Smooth muscle cell (in vitro differentiated cells): ENCODE measurements around the gene KCNH2. TPM values are rescaled to one million over a fixed set of nuclear protein-coding genes. Genes with fewer than 3 reads are reported as not detected.

Source experiments
- DNase-seq: peaks from one replicate; lab custom pipeline; 2025; ENCODE audit not compliant: unreplicated experiment; lab: John Stamatoyannopoulos, UW
- H2AFZ ChIP-seq: fragments of 200-600 bp; sonication (generic); 2 replicates; pipeline ENCODE4 v1.6.0; 2016; ENCODE audit warnings: antibody characterized with exemption, low read depth, mild to moderate bottlenecking
- H3F3A ChIP-seq: fragments of 200-600 bp; sonication (generic); 2 replicates; pipeline ENCODE4 v1.6.0; 2017; ENCODE audit warnings: antibody characterized with exemption, low read depth
- H3K27ac ChIP-seq: fragments of 200-600 bp; sonication (generic); 2 replicates; pipeline ENCODE4 v1.5.1; 2016; ENCODE audit warnings: low read depth, mild to moderate bottlenecking
- H3K27me3 ChIP-seq: fragments of 200-600 bp; sonication (generic); 2 replicates; pipeline ENCODE4 v1.6.1; 2016; ENCODE audit warnings: low read depth, mild to moderate bottlenecking
- H3K36me3 ChIP-seq: fragments of 200-600 bp; sonication (generic); 2 replicates; pipeline ENCODE4 v1.5.1; 2016; ENCODE audit warnings: low read depth
- H3K4me1 ChIP-seq: fragments of 200-600 bp; sonication (generic); 2 replicates; pipeline ENCODE4 v1.5.1; 2016; ENCODE audit warnings: low read depth
- H3K4me2 ChIP-seq: fragments of 200-600 bp; sonication (generic); 2 replicates; pipeline ENCODE4 v1.6.0; 2016; ENCODE audit warnings: mild to moderate bottlenecking
- H3K4me3 ChIP-seq: fragments of 200-600 bp; sonication (generic); 2 replicates; pipeline ENCODE4 v1.5.1; 2016; ENCODE audit warnings: mild to moderate bottlenecking
- H3K79me2 ChIP-seq: fragments of 200-600 bp; sonication (generic); 2 replicates; pipeline ENCODE4 v1.6.0; 2016; ENCODE audit warnings: low read depth, mild to moderate bottlenecking
- H3K9ac ChIP-seq: fragments of 200-600 bp; sonication (generic); 2 replicates; pipeline ENCODE4 v1.6.0; 2016; ENCODE audit warnings: low read depth
- H3K9me3 ChIP-seq: fragments of 200-600 bp; sonication (generic); replicated peaks from 2 replicates; pipeline ENCODE4 v1.5.1; 2016; ENCODE audit warnings: low read depth
- H4K20me1 ChIP-seq: fragments of 200-600 bp; sonication (generic); 2 replicates; pipeline ENCODE4 v1.6.0; 2016; ENCODE audit warnings: low read depth
- CTCF ChIP-seq: fragments of 200-600 bp; sonication (generic); IDR thresholded peaks from 2 replicates; pipeline ENCODE4 v1.5.1; 2017; ENCODE audit warnings: borderline replicate concordance, mild to moderate bottlenecking, antibody characterized with exemption; ENCODE audit not compliant: insufficient read depth, poor library complexity, severe bottlenecking
- WGBS: methylation state at CpG from one replicate; pipeline ENCODE4 v1.1.7; 2016; ENCODE audit warnings: low lambda C conversion rate; 5-methylcytosine and 5-hydroxymethylcytosine counted together
- polyA plus RNA-seq: library from polyadenylated mRNA; unstranded; fragments of >200 nt; fragmentation: Nextera tagmentation; extraction: Ambion mirVana; gene quantifications from 2 replicates; pipeline ENCODE4 v1.2.1, GENCODE V29; 2016
- total RNA-seq: library from RNA; depleted of rRNA; stranded (reverse); fragments of >200 nt; gene quantifications from 2 replicates; pipeline ENCODE4 v1.2.3, GENCODE V29; 2014

The KCNH2 gene
- total and polyA plus RNA-seq, 2 experiments from 2014 or later = 12.9 to 37.7 TPM

- no peak for TF ChIP-seq CTCF
- H3F3A ChIP-seq = peaks cover 3% of the 10 kb centered on the region
- DNase-seq = no peak
- WGBS = 52% methylated on average over 15 of the region's 15 CpGs
- no peak overlapping the region for H3K9ac ChIP-seq
- H3K27ac ChIP-seq = no peak overlapping the region
- peaks cover 4% of the 10 kb centered on the region for H3K4me1 ChIP-seq
- H3K9me3 ChIP-seq = no peaks in the 10 kb centered on the region
- no peaks in the 10 kb centered on the region for H4K20me1 ChIP-seq
- H3K4me3 ChIP-seq = no peak overlapping the region
- no peaks in the 10 kb centered on the region for H3K27me3 ChIP-seq
- no peaks in the 10 kb centered on the region for H3K79me2 ChIP-seq
- no peak overlapping the region for H2AFZ ChIP-seq
- H3K4me2 ChIP-seq = peak overlapping the region; percentile 42
- no peaks in the 10 kb centered on the region for H3K36me3 ChIP-seq
Observed at GRCh38 chr7:150937848-150938561, 40.1 kb downstream of the KCNH2 start.

GRCh38 chr7:150936018-150936417 is 42.1 kb downstream of the KCNH2 start:
- no peak overlapping the region for H3K27ac ChIP-seq
- H3K27me3 ChIP-seq = no peaks in the 10 kb centered on the region
- H3F3A ChIP-seq = peaks cover 3% of the 10 kb centered on the region
- H3K4me2 ChIP-seq = no peak overlapping the region
- WGBS = 95% methylated on average over 9 of the region's 9 CpGs
- TF ChIP-seq CTCF = no peak
- H2AFZ ChIP-seq = no peak overlapping the region
- no peak for DNase-seq
- no peak overlapping the region for H3K4me3 ChIP-seq
- H3K36me3 ChIP-seq = no peaks in the 10 kb centered on the region
- H4K20me1 ChIP-seq = no peaks in the 10 kb centered on the region
- H3K4me1 ChIP-seq = peaks cover 4% of the 10 kb centered on the region
- H3K9ac ChIP-seq = no peak overlapping the region
- no peaks in the 10 kb centered on the region for H3K79me2 ChIP-seq
- no peaks in the 10 kb centered on the region for H3K9me3 ChIP-seq

GRCh38 chr7:150935149-150935548 is 43.0 kb downstream of the KCNH2 start:
- H3K4me1 ChIP-seq = peaks cover 4% of the 10 kb centered on the region
- no peak overlapping the region for H3K4me3 ChIP-seq
- H2AFZ ChIP-seq = no peak overlapping the region
- peaks cover 3% of the 10 kb centered on the region for H3F3A ChIP-seq
- no peaks in the 10 kb centered on the region for H3K27me3 ChIP-seq
- no peaks in the 10 kb centered on the region for H3K79me2 ChIP-seq
- H3K36me3 ChIP-seq = no peaks in the 10 kb centered on the region
- no peaks in the 10 kb centered on the region for H4K20me1 ChIP-seq
- no peak overlapping the region for H3K9ac ChIP-seq
- TF ChIP-seq CTCF = no peak
- no peak for DNase-seq
- H3K27ac ChIP-seq = no peak overlapping the region
- no peaks in the 10 kb centered on the region for H3K9me3 ChIP-seq
- WGBS = 90% methylated on average over 4 of the region's 4 CpGs
- no peak overlapping the region for H3K4me2 ChIP-seq
